ENCODE measurements around the gene TRAF3IP1. TPM values are rescaled to one million over a fixed set of nuclear protein-coding genes. Genes with fewer than 3 reads are reported as not detected.

TRAF3IP1 gene
- total and polyA plus RNA-seq, 8 donors, result 4.7 to 10.3 (median 6.9) TPM

GRCh38 chr2:238382381-238382781, 62.1 kb downstream of the TRAF3IP1 start:
- ATAC-seq (peak in 2 of 4 donors; percentile 7 to 26), DNase-seq (no peak), FAIRE-seq (no peak)
- Histone ChIP-seq H3K4me3 (no peak overlapping the region), H3K9me3 (no peaks in the 10 kb centered on the region), H3K4me1 (peaks cover 0 to 18% (median 8%) of the 10 kb centered on the region in 3 donors), H3K27ac (no peak overlapping the region), H3K27me3 (no peaks in the 10 kb centered on the region), H3K36me3 (no peaks in the 10 kb centered on the region)
- WGBS, 2 donors, result 89 to 93% methylated on average over 5 of the region's 5 CpGs
- no peak for TF ChIP-seq CTCF (IDR thresholded peaks at IDR 0.05)
- intact Hi-C loops (cut with DNase I), result no loop called here

- ATAC-seq (no peak), DNase-seq (no peak), FAIRE-seq (no peak)
- Histone ChIP-seq H3K36me3 (no peaks in the 10 kb centered on the region), H3K27ac (no peak overlapping the region), H3K9me3 (no peaks in the 10 kb centered on the region), H3K27me3 (no peaks in the 10 kb centered on the region), H3K4me3 (no peak overlapping the region), H3K4me1 (peaks cover 0 to 16% (median 2%) of the 10 kb centered on the region in 3 donors)
- WGBS, 2 donors, result 97 to 98% methylated on average over 5 of the region's 5 CpGs
- intact Hi-C loops (cut with DNase I), result no loop called here
- no peak for TF ChIP-seq CTCF (IDR thresholded peaks at IDR 0.05)
These were observed 62.8 kb downstream of the TRAF3IP1 start for GRCh38 chr2:238383135-238383534.

- TF ChIP-seq CTCF (IDR thresholded peaks at IDR 0.05), result no peak
- Histone ChIP-seq H3K27me3 (no peaks in the 10 kb centered on the region), H3K27ac (no peak overlapping the region), H3K9me3 (no peaks in the 10 kb centered on the region), H3K4me3 (no peak overlapping the region), H3K36me3 (no peaks in the 10 kb centered on the region), H3K4me1 (peaks cover 0 to 12% (median 0%) of the 10 kb centered on the region in 3 donors)
- FAIRE-seq (no peak), DNase-seq (no peak), ATAC-seq (no peak)
- intact Hi-C loops (cut with DNase I), result no loop called here
- WGBS, 2 donors, result 92 to 97% methylated on average over 7 of the region's 7 CpGs
These were observed 63.5 kb downstream of the TRAF3IP1 start for GRCh38 chr2:238383743-238384380.

GRCh38 chr2:238387332-238387731, 67.0 kb downstream of the TRAF3IP1 start:
- WGBS, 2 donors, result 77 to 87% methylated on average over 4 of the region's 4 CpGs
- intact Hi-C loops (cut with DNase I), result no loop called here
- ATAC-seq (no peak), FAIRE-seq (no peak), DNase-seq (no peak)
- H3K27me3 ChIP-seq, result no peaks in the 10 kb centered on the region
- H3K27ac ChIP-seq, result no peak overlapping the region
- H3K9me3 ChIP-seq, result no peaks in the 10 kb centered on the region
- no peak overlapping the region for H3K4me3 ChIP-seq
- no peaks in the 10 kb centered on the region for H3K36me3 ChIP-seq
- no peak for TF ChIP-seq CTCF (IDR thresholded peaks at IDR 0.05)
- H3K4me1 ChIP-seq, result peaks cover 0 to 23% (median 16%) of the 10 kb centered on the region in 3 donors

GRCh38 chr2:238388794-238389193, 68.5 kb downstream of the TRAF3IP1 start:
- peak; percentile 43 to 69 (median 48) for ATAC-seq
- Histone ChIP-seq H3K36me3 (no peaks in the 10 kb centered on the region), H3K27me3 (no peaks in the 10 kb centered on the region), H3K4me3 (no peak overlapping the region), H3K4me1 (peaks cover 0 to 28% (median 16%) of the 10 kb centered on the region in 3 donors), H3K9me3 (no peaks in the 10 kb centered on the region), H3K27ac (no peak overlapping the region)
- DNase-seq, result peak in 2 of 6 donors; percentile 20 to 53
- FAIRE-seq, result no peak
- no peak for TF ChIP-seq CTCF (IDR thresholded peaks at IDR 0.05)
- intact Hi-C loops (cut with DNase I), result no loop called here
- 53 to 59% methylated on average over 8 of the region's 8 CpGs for WGBS, 2 donors

All from pancreas (tissue), 10 donors.